Stomach (tissue), 4 donors: ENCODE results near the gene TRIM2.

Source experiments
- CTCF ChIP-seq, 7 experiments: fragments of 450-650 bp in 4 of 7; fragments of 200-600 bp in 3 of 7; sonication (generic) in 3 of 7; IDR thresholded peaks; one replicate each; pipeline ENCODE4 v1.5.1; 2016 to 2019; ENCODE audit warnings: antibody characterized with exemption in 7 of 7, control low read depth in 2 of 7, mild to moderate bottlenecking in 1 of 7
- EP300 ChIP-seq: sonication (generic); formaldehyde crosslinking; IDR thresholded peaks from one replicate; pipeline ENCODE4 v1.6.1; 2017; ENCODE audit warnings: antibody characterized with exemption
- POLR2A ChIP-seq, 4 donors: fragments of 450-650 bp; IDR thresholded peaks; one replicate each; pipeline ENCODE4 v1.6.1; 2016; ENCODE audit warnings: antibody characterized with exemption in 4 of 4, control low read depth in 2 of 4, mild to moderate bottlenecking in 1 of 4, moderate library complexity in 1 of 4
- POLR2AphosphoS5 ChIP-seq, 3 donors: sonication (generic); formaldehyde crosslinking; IDR thresholded peaks; one replicate each; pipeline ENCODE4 v1.6.1; 2016; ENCODE audit warnings: antibody characterized with exemption in 3 of 3

GRCh38 chr4:153364061-153364460, 159.8 kb downstream of the TRIM2 start:
- TF ChIP-seq POLR2A (IDR thresholded peaks at IDR 0.05) = no peak
- TF ChIP-seq POLR2AphosphoS5 (IDR thresholded peaks at IDR 0.05) = no peak
- no peak for TF ChIP-seq CTCF (IDR thresholded peaks at IDR 0.05)
- TF ChIP-seq EP300 = no peak
